K562 (cell line): ENCODE measurements around the gene SYPL2. TPM values are rescaled to one million over a fixed set of nuclear protein-coding genes. Genes with fewer than 3 reads are reported as not detected.

ENCODE experiments used
- ATAC-seq: fragments of 200-7000 bp; cut with Tn5 transposase; 3 replicates; pipeline ENCODE4 v1.9.1; 2020; ENCODE audit warnings: moderate library complexity
- BruUV-seq: library from RNA; stranded (reverse); fragments of 400-500 nt; replicated peaks from 2 replicates; lab custom pipeline; 2021; lab: Mats Ljungman, UMichigan
- CTCF ChIA-PET: fragments of 300-600 bp; formaldehyde crosslinking; extraction: SDS; loops from one replicate; lab custom pipeline; 2021; ENCODE audit warnings: low intra/inter-chr PET ratio; lab: Yijun Ruan, JAX
- POLR2A ChIA-PET: fragments of 300-600, 350-650 bp; sonication (Branson Sonifier 250); formaldehyde crosslinking; extraction: SDS; loops from one replicate; lab custom pipeline; 2021; ENCODE audit warnings: antibody characterized with exemption, inconsistent platforms; lab: Yijun Ruan, JAX
- DNase-seq, 4 experiments: peaks; one replicate each; pipeline versions ENCODE4 v3.0.0 to v3.0.0-alpha.2; 2011 to 2018; ENCODE audit warnings: low spot score in 3 of 4, mixed read lengths in 3 of 4; ENCODE audit errors: extremely low read depth in 1 of 4
- FAIRE-seq: peaks from 2 replicates; lab custom pipeline; 2011; peaks lifted over from hg19 to GRCh38; lab: Jason Lieb, UNC
- H2AFZ ChIP-seq: 2 replicates; pipeline ENCODE4 v1.6.0; 2011; ENCODE audit warnings: low read depth, low read length, control low read depth, inconsistent platforms
- H3K27ac ChIP-seq: fragments of 200-600 bp; 3 replicates; pipeline ENCODE4 v1.8.0; 2011; ENCODE audit warnings: low read depth, mild to moderate bottlenecking, control low read depth, inconsistent platforms, low read length, moderate library complexity, mixed read lengths; ENCODE audit errors: extremely low read depth
- H3K27me3 ChIP-seq, 2 experiments: fragments of 300-600 bp in 1 of 2; 2 replicates in 1 of 2; 3 replicates in 1 of 2; pipeline versions ENCODE4 v1.6.0 to v1.8.0; 2011; ENCODE audit warnings: inconsistent platforms in 2 of 2, low read length in 2 of 2, mild to moderate bottlenecking in 1 of 2, mixed read lengths in 1 of 2, moderate library complexity in 1 of 2; ENCODE audit not compliant: control insufficient read depth in 2 of 2, insufficient read depth in 2 of 2
- H3K36me3 ChIP-seq: fragments of 300-600 bp; 3 replicates; pipeline ENCODE4 v1.8.0; 2011; ENCODE audit warnings: mild to moderate bottlenecking, low read length, inconsistent platforms; ENCODE audit not compliant: control insufficient read depth, insufficient read depth
- H3K4me1 ChIP-seq, 2 experiments: fragments of 200-600 bp in 1 of 2; replicated peaks in 1 of 2; 2 replicates in 1 of 2; 3 replicates in 1 of 2; pipeline versions ENCODE4 v1.5.1 to v1.8.0; 2011; ENCODE audit warnings: inconsistent platforms in 2 of 2, low read length in 2 of 2, mild to moderate bottlenecking in 1 of 2, mixed read lengths in 1 of 2, moderate library complexity in 1 of 2; ENCODE audit not compliant: control insufficient read depth in 2 of 2, insufficient read depth in 2 of 2
- H3K4me2 ChIP-seq: 2 replicates; pipeline ENCODE4 v1.6.1; 2011; ENCODE audit warnings: low read length, control low read depth, inconsistent platforms, mixed read lengths; ENCODE audit not compliant: insufficient read depth
- H3K4me3 ChIP-seq: fragments of 200-600 bp; sonication (generic), shearing (Covaris generic); 2 replicates; pipeline ENCODE4 v1.5.1; 2016; ENCODE audit warnings: control low read depth, inconsistent platforms
- H3K79me2 ChIP-seq: fragments of 200-600 bp; 3 replicates; pipeline ENCODE4 v1.8.0; 2011; ENCODE audit warnings: low read length, inconsistent platforms; ENCODE audit not compliant: control insufficient read depth, insufficient read depth
- H3K9ac ChIP-seq, 2 experiments: 2 replicates each; pipeline versions ENCODE4 v1.6.0 to v1.6.1; 2011; ENCODE audit warnings: low read depth in 2 of 2, low read length in 2 of 2, control low read depth in 1 of 2, inconsistent platforms in 1 of 2, mild to moderate bottlenecking in 1 of 2, mixed read lengths in 1 of 2; ENCODE audit not compliant: insufficient read depth in 1 of 2
- H3K9me1 ChIP-seq: one replicate; pipeline ENCODE4 v1.6.0; 2011; ENCODE audit warnings: inconsistent platforms, mild to moderate bottlenecking, low read length, moderate library complexity; ENCODE audit not compliant: control insufficient read depth, insufficient read depth
- H3K9me3 ChIP-seq: replicated peaks from 2 replicates; pipeline ENCODE4 v1.5.1; 2011; ENCODE audit warnings: low read depth, low read length, inconsistent platforms; ENCODE audit not compliant: control insufficient read depth, insufficient read depth
- H4K20me1 ChIP-seq: replicated peaks from 2 replicates; pipeline ENCODE4 v1.6.1; 2011; ENCODE audit warnings: low read length, inconsistent platforms, mixed read lengths; ENCODE audit not compliant: control insufficient read depth, insufficient read depth
- ATF6 ChIP-seq: sonication (generic); formaldehyde crosslinking; IDR thresholded peaks from 2 replicates; pipeline ENCODE4 v1.4.0; 2020; ENCODE audit warnings: mild to moderate bottlenecking, missing genetic modification reagents
- CEBPG ChIP-seq, 3 experiments: fragments of 200-800 bp in 1 of 3; sonication (Bioruptor generic) in 1 of 3; sonication (generic) in 1 of 3; formaldehyde crosslinking in 1 of 3; IDR thresholded peaks in 2 of 3; conservative IDR thresholded peaks in 1 of 3; 2 replicates each; pipeline versions ENCODE4 v1.6.1 to v1.8.0; 2016 to 2022; ENCODE audit warnings: missing compliant biosample characterization in 2 of 3, missing genetic modification characterization in 2 of 3, mild to moderate bottlenecking in 1 of 3, missing genetic modification reagents in 1 of 3
- RBFOX2 ChIP-seq: fragments of 200-400 bp; formaldehyde crosslinking; IDR thresholded peaks from 2 replicates; pipeline ENCODE4 v1.6.1; 2017; ENCODE audit warnings: low read depth, mild to moderate bottlenecking, low read length, moderate library complexity
- ZBTB8A ChIP-seq: fragments of 450-650 bp; IDR thresholded peaks from 2 replicates; pipeline ENCODE4 v1.6.1; 2018; ENCODE audit warnings: mild to moderate bottlenecking, moderate library complexity; ENCODE audit not compliant: partially characterized antibody
- ZNF395 ChIP-seq: fragments of 200-800 bp; sonication (Bioruptor generic); IDR thresholded peaks from 2 replicates; pipeline ENCODE4 v1.6.1; 2017; ENCODE audit warnings: missing genetic modification characterization, missing compliant biosample characterization
- WGBS: fragments of 100-300 bp; shearing (Covaris generic); methylation state at CpG from one replicate; pipeline ENCODE4 v1.1.6; 2016; ENCODE audit warnings: low coverage, mixed read lengths; ENCODE audit not compliant: insufficient coverage; ENCODE audit errors: missing lambda C conversion rate; 5-methylcytosine and 5-hydroxymethylcytosine counted together
- in situ Hi-C: fragments of 300-500 bp; cut with MboI; formaldehyde crosslinking; loops from 4 replicates; pipeline ENCODE4 v1.15.0; 2018; ENCODE audit warnings: inconsistent platforms, mixed read lengths
- intact Hi-C: fragments of 100-400 bp; cut with micrococcal nuclease; formaldehyde crosslinking; loops from 2 replicates; pipeline ENCODE4 v1.14.2; 2022
- polyA plus RNA-seq, 8 experiments: library from polyadenylated mRNA; depleted of rRNA in 4 of 8; stranded (reverse) in 5 of 8; unstranded in 3 of 8; fragments of >200 nt; fragmentation: Nextera tagmentation in 2 of 8; fragmentation: Illumina TruSeq in 1 of 8; extraction: Ambion mirVana in 2 of 8; extraction: Trizol in 1 of 8; gene quantifications; 2 replicates each; pipeline versions ENCODE4 v1.2.1 to v1.2.3, GENCODE V29; 2011 to 2014; ENCODE audit warnings: inconsistent platforms in 1 of 8, missing spikeins in 1 of 8
- total RNA-seq, 7 experiments: library from RNA; depleted of rRNA in 6 of 7; stranded (reverse); fragments of >200 nt in 6 of 7; fragmentation: Illumina TruSeq in 2 of 7; extraction: Trizol in 2 of 7; gene quantifications; 2 replicates each; pipeline versions ENCODE4 v1.2.1 to v1.2.3, GENCODE V29; 2011 to 2021; ENCODE audit warnings: low replicate concordance in 1 of 7

SYPL2 gene
- total and polyA plus RNA-seq, 9 of the 15 experiments (the other 6 are each of a cell fraction or from before 2014, with no cell fraction given), result 0.03 to 0.20 (median 0.07) TPM; not detected in 2

DNA sequence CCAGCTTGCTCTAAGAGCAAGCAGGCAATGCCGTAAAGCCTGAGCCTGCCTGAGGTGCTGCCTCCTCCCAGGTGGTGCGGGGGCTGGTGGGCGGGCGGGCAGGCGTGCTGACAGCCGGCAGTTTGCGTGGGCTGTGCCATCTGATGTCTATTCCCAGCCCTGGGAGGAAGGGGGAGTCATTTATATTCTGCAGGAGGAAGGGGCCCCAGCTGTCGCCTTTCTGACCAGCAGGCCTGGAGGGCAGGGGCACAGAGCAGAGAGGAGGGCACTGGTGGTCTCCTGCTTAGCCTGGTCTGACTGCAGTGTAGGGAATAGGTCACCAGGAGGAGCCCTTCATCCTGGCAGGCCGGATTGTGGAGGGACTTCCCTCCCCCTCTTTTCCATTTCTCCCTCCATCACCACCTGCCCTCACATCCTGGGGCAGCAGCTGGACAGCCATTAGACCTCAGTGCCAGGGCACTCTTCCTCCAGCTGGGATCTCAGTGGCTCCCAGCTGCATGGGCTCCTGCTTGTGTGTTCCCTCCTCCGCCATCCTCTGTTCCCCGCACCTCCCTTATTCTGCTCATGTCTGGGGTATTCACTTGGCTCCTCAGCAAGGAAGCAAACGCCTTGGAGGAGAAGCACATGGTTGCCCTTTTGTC is 31.9 kb downstream of the SYPL2 start (continued):
- TF ChIP-seq ATF6 (CRISPR knock-in tag) (no peak), CEBPG (CRISPR knock-in tag; IDR thresholded peaks at IDR 0.05) (no peak), CEBPG (tag; conservative IDR thresholded peaks at IDR 0.05 in 1 of 2, IDR thresholded peaks at IDR 0.05 in 1 of 2) (no peak), ZBTB8A (no peak), RBFOX2 (0 out of 2 replicates have a peak, but pooled peaks have one; percentile 35)
- TF ChIP-seq, all 486 proteins: peak for 8

DNA sequence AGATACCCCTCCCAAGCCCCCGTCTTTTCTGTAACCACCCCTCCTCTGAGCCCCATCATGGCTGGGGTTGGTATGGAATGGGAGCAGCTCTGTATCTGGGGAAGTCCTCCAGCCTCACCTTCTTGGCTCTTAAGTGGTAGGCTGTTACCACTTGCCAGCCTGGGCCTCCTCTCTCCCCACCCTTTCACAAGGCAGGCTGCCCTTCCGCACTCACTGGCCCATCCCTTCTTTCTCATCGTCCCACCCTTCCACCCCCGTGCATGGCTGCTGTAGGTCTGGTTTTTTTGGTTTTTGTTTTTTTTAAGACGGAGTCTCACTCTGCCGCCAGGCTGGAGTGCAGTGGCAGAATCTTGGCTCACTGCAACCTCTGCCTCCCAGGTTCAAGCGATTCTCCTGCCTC is 32.7 kb downstream of the SYPL2 start:
- H3K36me3 ChIP-seq, result peaks cover 26% of the 10 kb centered on the region; the same call in 2 of the 3 replicates
- 81% methylated on average over 7 of the region's 7 CpGs for WGBS
- in situ Hi-C loops (loop anchor here (5.0 kb wide), 1 partner anchor 33 kb away; no protein-coding TSS in a partner anchor), intact Hi-C loops (no loop called here)
- no TSS peak for BruUV-seq
- no peaks in the 10 kb centered on the region for H3K9me3 ChIP-seq
- no peak for DNase-seq
- ChIA-PET POLR2A (interaction anchor here (1.6 kb wide), 1 partner anchor 9 kb away, joined by 7 read pairs; no protein-coding TSS in a partner anchor), CTCF (interaction anchor here (0.7 to 6.4 kb wide), 2 partner anchors 32 to 274 kb away, joined by 4 to 84 read pairs; no protein-coding TSS in a partner anchor)
- no peak for ATAC-seq
- no peak overlapping the region for H3K4me2 ChIP-seq
- no peak overlapping the region for H3K27ac ChIP-seq
- H4K20me1 ChIP-seq, result no peaks in the 10 kb centered on the region; the same call in 1 of the 2 replicates
- no peak overlapping the region for H3K9ac ChIP-seq
- H3K79me2 ChIP-seq, result peaks cover 3% of the 10 kb centered on the region; the same call in 1 of the 3 replicates
- H2AFZ ChIP-seq, result no peak overlapping the region
- no peak overlapping the region for H3K4me3 ChIP-seq
- FAIRE-seq, result no peak
- peaks cover 23 to 32% of the 10 kb centered on the region in 2 experiments for H3K4me1 ChIP-seq
- H3K9me1 ChIP-seq, result no peaks in the 10 kb centered on the region
- H3K27me3 ChIP-seq, result no peaks in the 10 kb centered on the region
- no peak for TF ChIP-seq ZNF395 (CRISPR knock-in tag)
